ENCODE results near the gene ARL2.

Gene ARL2

DNA sequence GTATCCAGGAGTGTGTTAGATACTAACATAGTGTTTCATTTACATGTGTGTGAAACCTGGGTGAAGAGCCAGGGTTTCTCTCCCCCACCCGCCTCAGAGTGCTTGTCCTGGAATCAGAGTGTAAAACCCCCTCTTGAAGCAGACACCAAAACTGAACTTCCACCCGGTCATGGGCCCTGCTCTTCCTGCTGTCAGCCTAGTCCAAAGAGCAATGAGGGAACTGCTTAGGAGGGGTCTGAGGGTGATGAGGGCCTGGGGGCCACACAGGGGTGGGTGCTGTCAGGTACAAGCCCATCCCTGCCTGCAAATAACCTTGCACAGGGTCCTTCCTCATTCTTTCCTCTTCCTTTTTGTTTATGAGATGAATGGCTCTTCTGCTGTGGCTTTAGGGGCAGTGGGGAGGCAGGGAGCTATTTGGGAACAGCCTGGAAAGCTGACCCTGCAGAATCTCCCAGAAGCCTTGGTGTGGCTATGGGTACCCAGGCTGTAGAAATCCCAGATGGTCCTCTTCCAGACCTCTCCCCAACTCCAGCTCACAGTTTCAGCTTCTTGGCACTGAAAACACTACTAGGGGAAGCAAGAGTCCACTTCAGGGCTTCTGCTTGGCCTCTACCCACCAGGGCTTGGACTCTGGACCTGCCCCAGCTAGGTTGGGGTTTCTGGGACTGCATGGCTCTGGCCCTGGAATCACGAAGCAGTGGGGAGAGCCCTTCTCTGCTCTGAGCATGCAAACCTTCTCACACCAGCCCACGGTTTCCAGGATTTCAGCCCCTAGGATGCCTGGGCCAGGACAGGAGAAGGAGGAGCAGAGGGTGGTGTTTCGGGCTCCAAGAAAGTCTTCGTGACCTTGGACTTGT, 25.7 kb upstream of the ARL2 start:
- H3K9ac ChIP-seq (ENCODE audit: low read length): no peak overlapping the region
- H3K79me2 ChIP-seq (ENCODE audit: control insufficient read depth, insufficient read depth, low read length, poor library complexity): no peaks in the 10 kb centered on the region
- WGBS (ENCODE audit: extremely low coverage, insufficient coverage, insufficient read length): no CpG with 5 or more reads among the region's 6 CpGs
- H3K4ac ChIP-seq (ENCODE audit: low read depth, low read length): no peak overlapping the region
- H2AFZ ChIP-seq (ENCODE audit: insufficient read depth, low read length, poor library complexity): no peak overlapping the region
- no peaks in the 10 kb centered on the region for H3K36me3 ChIP-seq (ENCODE audit: control insufficient read depth in 1 of 2, insufficient read depth in 2 of 2, low read length in 2 of 2)
- no peak for DNase-seq
- H3K27ac ChIP-seq (ENCODE audit: low read depth, low read length): no peak overlapping the region
- H4K8ac ChIP-seq (ENCODE audit: low read depth, low read length): no peak overlapping the region
- no peak overlapping the region for H3K18ac ChIP-seq (ENCODE audit: low read length)
- H3K9me3 ChIP-seq (ENCODE audit: insufficient read depth, low read depth, low read length): no peaks in the 10 kb centered on the region
- H3K14ac ChIP-seq (ENCODE audit: low read length): no peak overlapping the region
- H3K4me1 ChIP-seq (ENCODE audit: control insufficient read depth in 1 of 2, insufficient read depth in 2 of 2, low read length in 2 of 2): no peaks in the 10 kb centered on the region
- H3K27me3 ChIP-seq (ENCODE audit: insufficient read depth, low read length): no peaks in the 10 kb centered on the region
- H2BK120ac ChIP-seq (ENCODE audit: insufficient read depth, low read length, poor library complexity): no peak overlapping the region
- no peak overlapping the region for H2AK5ac ChIP-seq (ENCODE audit: low read length)
- H3K79me1 ChIP-seq (ENCODE audit: low read length): no peaks in the 10 kb centered on the region
- H4K12ac ChIP-seq (ENCODE audit: low read depth, low read length): no peak overlapping the region
- no peak overlapping the region for H4K91ac ChIP-seq (ENCODE audit: low read depth, low read length)
- no peak overlapping the region for H2BK12ac ChIP-seq (ENCODE audit: low read length)
- no peak overlapping the region for H3K23ac ChIP-seq (ENCODE audit: low read length)
- H3K4me3 ChIP-seq (ENCODE audit: low read depth, low read length): no peak overlapping the region
- no peak overlapping the region for H2BK5ac ChIP-seq (ENCODE audit: low read depth, low read length, poor library complexity)
- no peak overlapping the region for H3K4me2 ChIP-seq (ENCODE audit: low read length)

DNA sequence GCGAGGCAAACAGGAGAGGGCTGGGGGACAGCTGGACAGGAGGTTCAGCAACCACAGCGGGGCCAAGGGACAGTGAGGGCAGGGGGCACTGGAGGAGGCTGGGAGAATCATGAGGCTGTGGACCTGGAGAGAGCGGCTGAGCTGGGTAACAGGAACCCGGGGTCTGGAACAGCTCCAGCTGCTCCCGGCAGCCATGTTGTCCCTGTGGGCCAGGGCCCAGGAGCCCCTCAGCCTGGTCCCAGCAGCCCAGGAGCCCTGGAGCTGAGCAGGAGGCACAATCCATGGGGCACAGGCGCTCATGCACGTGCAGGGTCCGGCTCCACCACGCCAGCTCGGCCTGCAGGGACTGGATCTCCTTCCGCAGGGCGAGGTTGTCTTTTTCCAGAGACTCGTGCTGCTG, 24.5 kb upstream of the ARL2 start:
- H4K8ac ChIP-seq (ENCODE audit: low read depth, low read length): no peak overlapping the region

GRCh38 chr11:64990222-64990923, 23.6 kb upstream of the ARL2 start:
- H3K18ac ChIP-seq (ENCODE audit: low read length): no peak overlapping the region
- no peak overlapping the region for H2BK120ac ChIP-seq (ENCODE audit: insufficient read depth, low read length, poor library complexity)
- no peak overlapping the region for H3K4me2 ChIP-seq (ENCODE audit: low read length)
- no peak overlapping the region for H4K8ac ChIP-seq (ENCODE audit: low read depth, low read length)
- no peak overlapping the region for H2BK5ac ChIP-seq (ENCODE audit: low read depth, low read length, poor library complexity)
- no peak overlapping the region for H4K12ac ChIP-seq (ENCODE audit: low read depth, low read length)
- no CpG with 5 or more reads among the region's 15 CpGs for whole genome bisulfite sequencing (ENCODE audit: extremely low coverage, insufficient coverage, insufficient read length)
- no peaks in the 10 kb centered on the region for H3K4me1 ChIP-seq (ENCODE audit: control insufficient read depth in 1 of 2, insufficient read depth in 2 of 2, low read length in 2 of 2)
- no peak for DNase-seq
- no peak overlapping the region for H3K4me3 ChIP-seq (ENCODE audit: low read depth, low read length)
- no peaks in the 10 kb centered on the region for H3K79me2 ChIP-seq (ENCODE audit: control insufficient read depth, insufficient read depth, low read length, poor library complexity)
- no peak overlapping the region for H2AFZ ChIP-seq (ENCODE audit: insufficient read depth, low read length, poor library complexity)
- H2BK12ac ChIP-seq (ENCODE audit: low read length): no peak overlapping the region
- no peaks in the 10 kb centered on the region for H3K9me3 ChIP-seq (ENCODE audit: insufficient read depth, low read depth, low read length)
- H3K27ac ChIP-seq (ENCODE audit: low read depth, low read length): no peak overlapping the region
- H3K23ac ChIP-seq (ENCODE audit: low read length): no peak overlapping the region
- no peaks in the 10 kb centered on the region for H3K79me1 ChIP-seq (ENCODE audit: low read length)
- no peak overlapping the region for H2AK5ac ChIP-seq (ENCODE audit: low read length)
- H3K4ac ChIP-seq (ENCODE audit: low read depth, low read length): no peak overlapping the region
- no peak overlapping the region for H3K14ac ChIP-seq (ENCODE audit: low read length)
- no peaks in the 10 kb centered on the region for H3K27me3 ChIP-seq (ENCODE audit: insufficient read depth, low read length)
- no peak overlapping the region for H3K9ac ChIP-seq (ENCODE audit: low read length)
- H4K91ac ChIP-seq (ENCODE audit: low read depth, low read length): no peak overlapping the region
- H3K36me3 ChIP-seq (ENCODE audit: control insufficient read depth in 1 of 2, insufficient read depth in 2 of 2, low read length in 2 of 2): no peaks in the 10 kb centered on the region

More for the DNA sequence above, 24.5 kb upstream of the ARL2 start:
- H2BK12ac ChIP-seq (ENCODE audit: low read length): no peak overlapping the region
- no peaks in the 10 kb centered on the region for H3K79me1 ChIP-seq (ENCODE audit: low read length)
- no CpG with 5 or more reads among the region's 13 CpGs for WGBS (ENCODE audit: extremely low coverage, insufficient coverage, insufficient read length)
- no peak overlapping the region for H2BK5ac ChIP-seq (ENCODE audit: low read depth, low read length, poor library complexity)
- H3K18ac ChIP-seq (ENCODE audit: low read length): no peak overlapping the region
- no peak overlapping the region for H3K23ac ChIP-seq (ENCODE audit: low read length)
- no peaks in the 10 kb centered on the region for H3K79me2 ChIP-seq (ENCODE audit: control insufficient read depth, insufficient read depth, low read length, poor library complexity)
- no peak overlapping the region for H3K27ac ChIP-seq (ENCODE audit: low read depth, low read length)
- no peak overlapping the region for H2AK5ac ChIP-seq (ENCODE audit: low read length)
- no peak overlapping the region for H2BK120ac ChIP-seq (ENCODE audit: insufficient read depth, low read length, poor library complexity)
- no peak overlapping the region for H3K9ac ChIP-seq (ENCODE audit: low read length)
- H3K4me1 ChIP-seq (ENCODE audit: control insufficient read depth in 1 of 2, insufficient read depth in 2 of 2, low read length in 2 of 2): no peaks in the 10 kb centered on the region
- no peak overlapping the region for H3K4me3 ChIP-seq (ENCODE audit: low read depth, low read length)
- no peak overlapping the region for H3K4ac ChIP-seq (ENCODE audit: low read depth, low read length)
- no peak overlapping the region for H3K14ac ChIP-seq (ENCODE audit: low read length)
- no peak overlapping the region for H2AFZ ChIP-seq (ENCODE audit: insufficient read depth, low read length, poor library complexity)
- H4K91ac ChIP-seq (ENCODE audit: low read depth, low read length): no peak overlapping the region
- no peak for DNase-seq
- no peaks in the 10 kb centered on the region for H3K27me3 ChIP-seq (ENCODE audit: insufficient read depth, low read length)
- no peaks in the 10 kb centered on the region for H3K9me3 ChIP-seq (ENCODE audit: insufficient read depth, low read depth, low read length)
- H3K36me3 ChIP-seq (ENCODE audit: control insufficient read depth in 1 of 2, insufficient read depth in 2 of 2, low read length in 2 of 2): no peaks in the 10 kb centered on the region
- H3K4me2 ChIP-seq (ENCODE audit: low read length): no peak overlapping the region
- no peak overlapping the region for H4K12ac ChIP-seq (ENCODE audit: low read depth, low read length)

DNA sequence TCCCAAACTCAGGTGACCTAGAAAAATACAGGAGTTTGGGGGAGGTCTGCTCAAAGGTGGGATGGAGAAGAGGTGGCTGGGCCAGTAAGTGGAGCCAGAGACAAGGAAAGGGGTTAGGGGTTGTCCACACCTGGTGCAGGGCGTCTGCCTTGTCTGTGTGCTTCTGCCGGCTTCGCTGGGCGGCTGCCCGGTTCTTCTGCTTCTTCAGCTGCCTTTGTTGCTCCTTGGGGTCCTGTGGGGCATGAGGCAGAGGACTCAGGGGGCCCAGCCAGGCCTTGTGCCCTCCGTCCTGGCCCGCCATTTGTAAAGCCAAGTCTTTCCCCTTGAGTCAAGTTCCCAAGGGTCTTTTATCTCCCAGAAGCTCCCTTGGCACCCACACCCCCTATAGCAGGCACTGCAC, 19.6 kb upstream of the ARL2 start:
- Histone ChIP-seq H3K14ac (ENCODE audit: low read length) (no peak overlapping the region), H3K79me1 (ENCODE audit: low read length) (no peaks in the 10 kb centered on the region), H3K18ac (ENCODE audit: low read length) (no peak overlapping the region), H2AK5ac (ENCODE audit: low read length) (no peak overlapping the region), H3K27ac (ENCODE audit: low read depth, low read length) (no peak overlapping the region), H3K4ac (ENCODE audit: low read depth, low read length) (no peak overlapping the region), H3K4me2 (ENCODE audit: low read length) (no peak overlapping the region), H3K27me3 (ENCODE audit: insufficient read depth, low read length) (no peaks in the 10 kb centered on the region), H3K79me2 (ENCODE audit: control insufficient read depth, insufficient read depth, low read length, poor library complexity) (no peaks in the 10 kb centered on the region), H2BK120ac (ENCODE audit: insufficient read depth, low read length, poor library complexity) (no peak overlapping the region), H3K23ac (ENCODE audit: low read length) (no peak overlapping the region), H3K36me3 (ENCODE audit: control insufficient read depth in 1 of 2, insufficient read depth in 2 of 2, low read length in 2 of 2) (no peaks in the 10 kb centered on the region), H2BK12ac (ENCODE audit: low read length) (no peak overlapping the region), H2BK5ac (ENCODE audit: low read depth, low read length, poor library complexity) (no peak overlapping the region), H4K8ac (ENCODE audit: low read depth, low read length) (no peak overlapping the region), H2AFZ (ENCODE audit: insufficient read depth, low read length, poor library complexity) (no peak overlapping the region), H3K4me3 (ENCODE audit: low read depth, low read length) (no peak overlapping the region), H3K4me1 (ENCODE audit: control insufficient read depth in 1 of 2, insufficient read depth in 2 of 2, low read length in 2 of 2) (no peaks in the 10 kb centered on the region), H3K9me3 (ENCODE audit: insufficient read depth, low read depth, low read length) (no peaks in the 10 kb centered on the region), H4K91ac (ENCODE audit: low read depth, low read length) (no peak overlapping the region), H3K9ac (ENCODE audit: low read length) (no peak overlapping the region), H4K12ac (ENCODE audit: low read depth, low read length) (no peak overlapping the region)
- no CpG with 5 or more reads among the region's 7 CpGs for WGBS (ENCODE audit: extremely low coverage, insufficient coverage, insufficient read length)
- DNase-seq: no peak
